HEK293T (cell line): Measurements from ENCODE around the gene CABP4.

Experiments used
- HDGF ChIP-seq: fragments of 450-650 bp; IDR thresholded peaks from 2 replicates; pipeline ENCODE4 v1.6.1; 2017; ENCODE audit warnings: antibody characterized with exemption, borderline replicate concordance
- SUZ12 ChIP-seq: fragments of 450-650 bp; IDR thresholded peaks from 2 replicates; pipeline ENCODE4 v1.6.1; 2016; ENCODE audit warnings: mild to moderate bottlenecking

DNA sequence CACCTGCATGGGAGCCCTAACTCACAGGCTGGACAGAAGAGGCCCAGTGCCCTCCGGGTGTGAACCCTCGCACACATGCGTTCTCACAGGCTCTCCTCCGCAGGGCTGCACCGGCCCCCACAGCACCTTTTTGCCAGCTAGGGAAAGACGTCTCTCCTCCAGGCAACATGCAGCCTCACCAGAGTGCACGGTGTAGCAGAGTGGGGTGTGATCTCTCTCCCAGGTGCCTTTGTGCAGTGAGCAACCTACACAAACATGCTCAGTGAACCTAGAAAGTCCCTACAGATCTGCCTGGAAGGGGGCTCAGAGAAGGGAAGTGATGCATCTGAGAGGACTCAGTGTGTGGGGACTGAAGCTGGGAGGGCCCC is 43.4 kb upstream of the CABP4 start:
- no peak for TF ChIP-seq HDGF
- TF ChIP-seq SUZ12 = no peak
